ENCODE data around the gene HPS4. TPM values are rescaled to one million over a fixed set of nuclear protein-coding genes. Genes with fewer than 3 reads are reported as not detected.

The HPS4 gene
- total and polyA plus RNA-seq, 10 of the 15 experiments (the other 5 are each of a cell fraction or from before 2014, with no cell fraction given) = 11.7 to 36.7 (median 30.8) TPM

- ATAC-seq (no peak), DNase-seq (ENCODE audit: low read depth, low spot score) (no peak), FAIRE-seq (no peak)
- H2AFZ ChIP-seq (ENCODE audit: control insufficient read depth, low read depth, low read length) = no peak overlapping the region
- WGBS (ENCODE audit: insufficient coverage, insufficient replicate concordance, low lambda C conversion rate, missing lambda C conversion rate) = 87% methylated on average over 4 of the region's 4 CpGs
- no peak overlapping the region for H3K27ac ChIP-seq (ENCODE audit: control insufficient read depth, insufficient read depth)
- H3K9ac ChIP-seq (ENCODE audit: control insufficient read depth, insufficient read depth, low read length) = no peak overlapping the region
- ChIA-PET SMC1A (ENCODE audit: uncharacterized antibody, unreplicated experiment) (interaction anchor here (0.9 to 1.3 kb wide), 3 partner anchors 9 to 18 kb away, joined by 3 read pairs; no protein-coding TSS in a partner anchor), RAD21 (ENCODE audit: unreplicated experiment) (no interaction called here), POLR2A (no interaction called here), CTCF (no interaction called here)
- peaks cover 0 to 7% of the 10 kb centered on the region in 2 experiments; a peak in 1 of 4 replicates for H3K36me3 ChIP-seq (ENCODE audit: control insufficient read depth in 2 of 2, insufficient read depth in 2 of 2, low read length in 1 of 2)
- H3K4me3 ChIP-seq = no peak overlapping the region
- no TSS peak for BruUV-seq (replicated peaks)
- no peaks in the 10 kb centered on the region for H3K9me3 ChIP-seq (replicated peaks; ENCODE audit: control insufficient read depth, insufficient read depth, low read length)
- no peaks in the 10 kb centered on the region for H3K79me2 ChIP-seq (ENCODE audit: control insufficient read depth, insufficient read depth, low read length)
- no peaks in the 10 kb centered on the region for H4K20me1 ChIP-seq (ENCODE audit: control insufficient read depth, insufficient read depth)
- H3K4me2 ChIP-seq (ENCODE audit: control insufficient read depth, insufficient read depth) = no peak overlapping the region
- no peaks in the 10 kb centered on the region for H3K27me3 ChIP-seq (replicated peaks in 1 of 2; ENCODE audit: control insufficient read depth in 2 of 2, insufficient read depth in 2 of 2, low read length in 1 of 2)
- no peaks in the 10 kb centered on the region for H3K4me1 ChIP-seq (ENCODE audit: control insufficient read depth, insufficient read depth, low read length)
- intact Hi-C loops (cut with micrococcal nuclease; ENCODE audit: unreplicated experiment) (no loop called here), in situ Hi-C loops (cut with MboI) (no loop called here)
- TF ChIP-seq, protein P1, sequence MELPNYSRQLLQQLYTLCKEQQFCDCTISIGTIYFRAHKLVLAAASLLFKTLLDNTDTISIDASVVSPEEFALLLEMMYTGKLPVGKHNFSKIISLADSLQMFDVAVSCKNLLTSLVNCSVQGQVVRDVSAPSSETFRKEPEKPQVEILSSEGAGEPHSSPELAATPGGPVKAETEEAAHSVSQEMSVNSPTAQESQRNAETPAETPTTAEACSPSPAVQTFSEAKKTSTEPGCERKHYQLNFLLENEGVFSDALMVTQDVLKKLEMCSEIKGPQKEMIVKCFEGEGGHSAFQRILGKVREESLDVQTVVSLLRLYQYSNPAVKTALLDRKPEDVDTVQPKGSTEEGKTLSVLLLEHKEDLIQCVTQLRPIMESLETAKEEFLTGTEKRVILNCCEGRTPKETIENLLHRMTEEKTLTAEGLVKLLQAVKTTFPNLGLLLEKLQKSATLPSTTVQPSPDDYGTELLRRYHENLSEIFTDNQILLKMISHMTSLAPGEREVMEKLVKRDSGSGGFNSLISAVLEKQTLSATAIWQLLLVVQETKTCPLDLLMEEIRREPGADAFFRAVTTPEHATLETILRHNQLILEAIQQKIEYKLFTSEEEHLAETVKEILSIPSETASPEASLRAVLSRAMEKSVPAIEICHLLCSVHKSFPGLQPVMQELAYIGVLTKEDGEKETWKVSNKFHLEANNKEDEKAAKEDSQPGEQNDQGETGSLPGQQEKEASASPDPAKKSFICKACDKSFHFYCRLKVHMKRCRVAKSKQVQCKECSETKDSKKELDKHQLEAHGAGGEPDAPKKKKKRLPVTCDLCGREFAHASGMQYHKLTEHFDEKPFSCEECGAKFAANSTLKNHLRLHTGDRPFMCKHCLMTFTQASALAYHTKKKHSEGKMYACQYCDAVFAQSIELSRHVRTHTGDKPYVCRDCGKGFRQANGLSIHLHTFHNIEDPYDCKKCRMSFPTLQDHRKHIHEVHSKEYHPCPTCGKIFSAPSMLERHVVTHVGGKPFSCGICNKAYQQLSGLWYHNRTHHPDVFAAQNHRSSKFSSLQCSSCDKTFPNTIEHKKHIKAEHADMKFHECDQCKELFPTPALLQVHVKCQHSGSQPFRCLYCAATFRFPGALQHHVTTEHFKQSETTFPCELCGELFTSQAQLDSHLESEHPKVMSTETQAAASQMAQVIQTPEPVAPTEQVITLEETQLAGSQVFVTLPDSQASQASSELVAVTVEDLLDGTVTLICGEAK (IDR thresholded peaks at IDR 0.05; ENCODE audit: borderline replicate concordance) = no peak
- TF ChIP-seq CBFB (IDR thresholded peaks at IDR 0.05; ENCODE audit: low read depth) = no peak
- TF ChIP-seq, protein P2, sequence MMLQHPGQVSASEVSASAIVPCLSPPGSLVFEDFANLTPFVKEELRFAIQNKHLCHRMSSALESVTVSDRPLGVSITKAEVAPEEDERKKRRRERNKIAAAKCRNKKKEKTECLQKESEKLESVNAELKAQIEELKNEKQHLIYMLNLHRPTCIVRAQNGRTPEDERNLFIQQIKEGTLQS (IDR thresholded peaks at IDR 0.05; ENCODE audit: borderline replicate concordance, extremely low read depth, low read depth, low read length) = no peak
- no peak for TF ChIP-seq SREBF1 (IDR thresholded peaks at IDR 0.05; ENCODE audit: low read length)
- no peak for TF ChIP-seq HCFC1 (IDR thresholded peaks at IDR 0.05; ENCODE audit: low read length)
- no peak for TF ChIP-seq EED (IDR thresholded peaks at IDR 0.05; ENCODE audit: low read depth)
- TF ChIP-seq LARP7 (IDR thresholded peaks at IDR 0.05) = no peak
- TF ChIP-seq, protein P3, sequence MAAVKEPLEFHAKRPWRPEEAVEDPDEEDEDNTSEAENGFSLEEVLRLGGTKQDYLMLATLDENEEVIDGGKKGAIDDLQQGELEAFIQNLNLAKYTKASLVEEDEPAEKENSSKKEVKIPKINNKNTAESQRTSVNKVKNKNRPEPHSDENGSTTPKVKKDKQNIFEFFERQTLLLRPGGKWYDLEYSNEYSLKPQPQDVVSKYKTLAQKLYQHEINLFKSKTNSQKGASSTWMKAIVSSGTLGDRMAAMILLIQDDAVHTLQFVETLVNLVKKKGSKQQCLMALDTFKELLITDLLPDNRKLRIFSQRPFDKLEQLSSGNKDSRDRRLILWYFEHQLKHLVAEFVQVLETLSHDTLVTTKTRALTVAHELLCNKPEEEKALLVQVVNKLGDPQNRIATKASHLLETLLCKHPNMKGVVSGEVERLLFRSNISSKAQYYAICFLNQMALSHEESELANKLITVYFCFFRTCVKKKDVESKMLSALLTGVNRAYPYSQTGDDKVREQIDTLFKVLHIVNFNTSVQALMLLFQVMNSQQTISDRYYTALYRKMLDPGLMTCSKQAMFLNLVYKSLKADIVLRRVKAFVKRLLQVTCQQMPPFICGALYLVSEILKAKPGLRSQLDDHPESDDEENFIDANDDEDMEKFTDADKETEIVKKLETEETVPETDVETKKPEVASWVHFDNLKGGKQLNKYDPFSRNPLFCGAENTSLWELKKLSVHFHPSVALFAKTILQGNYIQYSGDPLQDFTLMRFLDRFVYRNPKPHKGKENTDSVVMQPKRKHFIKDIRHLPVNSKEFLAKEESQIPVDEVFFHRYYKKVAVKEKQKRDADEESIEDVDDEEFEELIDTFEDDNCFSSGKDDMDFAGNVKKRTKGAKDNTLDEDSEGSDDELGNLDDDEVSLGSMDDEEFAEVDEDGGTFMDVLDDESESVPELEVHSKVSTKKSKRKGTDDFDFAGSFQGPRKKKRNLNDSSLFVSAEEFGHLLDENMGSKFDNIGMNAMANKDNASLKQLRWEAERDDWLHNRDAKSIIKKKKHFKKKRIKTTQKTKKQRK (IDR thresholded peaks at IDR 0.05; ENCODE audit: low read depth, low read length) = no peak
- TF ChIP-seq USF1 (IDR thresholded peaks at IDR 0.05; ENCODE audit: borderline replicate concordance, extremely low read length, insufficient read depth, low read depth, low read length) = no peak
- no peak for TF ChIP-seq TCF3 (IDR thresholded peaks at IDR 0.05; ENCODE audit: borderline replicate concordance, insufficient read depth, low read depth, low read length)
- TF ChIP-seq USF2 (IDR thresholded peaks at IDR 0.05; ENCODE audit: borderline replicate concordance, low read depth, low read length) = no peak
- no peak for TF ChIP-seq PML (IDR thresholded peaks at IDR 0.05; ENCODE audit: low read length)
- no peak for TF ChIP-seq BCL11A (IDR thresholded peaks at IDR 0.05; ENCODE audit: low read depth, low read length)
- no peak for TF ChIP-seq ZNF207 (IDR thresholded peaks at IDR 0.05; ENCODE audit: borderline replicate concordance)
Measured at GRCh38 chr22:26522592-26522991, 39.0 kb upstream of the HPS4 start.

Measured in GM12878 (cell line).